Right renal cortex interstitium (tissue), 3 donors: Measurements from ENCODE around the gene ANKRD42. TPM values are rescaled to one million over a fixed set of nuclear protein-coding genes. Genes with fewer than 3 reads are reported as not detected.

Experiments
- DNase-seq, 3 donors: peaks; one replicate each; pipeline ENCODE4 v3.0.0-alpha.2; 2013; ENCODE audit warnings: low read depth in 3 of 3, low spot score in 2 of 3
- polyA plus RNA-seq, 3 donors: library from polyadenylated mRNA; unstranded; fragments of 120-200 nt; gene quantifications; one replicate each; pipeline ENCODE4 v1.2.1, GENCODE V29; 2013; ENCODE audit not compliant: insufficient read length in 3 of 3

The ANKRD42 gene
- 10 to 100 TPM; 18.1 to 22.1 (median 21.1) TPM for polyA plus RNA-seq

- peak; percentile 91 to 94 (median 93) for DNase-seq
Observed at GRCh38 chr11:83193315-83194280, at the start of gene ANKRD42. Gene ANKRD42 (plus strand): TSS chr11:83193712. CDS start chr11:83194671, 959 bp downstream.

- DNase-seq: no peak
Observed at GRCh38 chr11:83147895-83148294, 45.6 kb upstream of the ANKRD42 start.

DNA sequence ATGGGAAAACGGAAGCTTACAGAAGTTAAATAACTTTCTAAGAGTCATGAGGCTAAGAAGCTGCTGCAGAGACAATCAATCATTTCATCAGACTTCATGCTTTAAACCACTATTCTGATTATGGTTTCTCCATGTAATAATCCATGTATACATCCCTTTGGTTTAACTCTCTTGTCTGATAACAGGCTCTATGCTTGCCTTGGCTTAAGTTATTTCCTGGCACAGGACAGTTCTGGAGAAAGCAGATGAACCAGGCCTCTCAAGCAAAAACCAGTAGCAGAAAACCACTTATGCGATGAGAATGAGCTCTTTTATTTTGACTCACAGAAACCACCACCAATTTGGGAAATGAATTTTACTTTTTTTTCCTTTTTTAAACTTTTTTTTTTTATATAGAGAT lies 43.1 kb upstream of the ANKRD42 start:
- DNase-seq: no peak

- DNase-seq: no peak
Observed at GRCh38 chr11:83151274-83151977, 42.1 kb upstream of the ANKRD42 start.

- no peak for DNase-seq
Observed at GRCh38 chr11:83152264-83152663, 41.2 kb upstream of the ANKRD42 start.

GRCh38 chr11:83153764-83154163 lies 39.7 kb upstream of the ANKRD42 start:
- no peak for DNase-seq

DNA sequence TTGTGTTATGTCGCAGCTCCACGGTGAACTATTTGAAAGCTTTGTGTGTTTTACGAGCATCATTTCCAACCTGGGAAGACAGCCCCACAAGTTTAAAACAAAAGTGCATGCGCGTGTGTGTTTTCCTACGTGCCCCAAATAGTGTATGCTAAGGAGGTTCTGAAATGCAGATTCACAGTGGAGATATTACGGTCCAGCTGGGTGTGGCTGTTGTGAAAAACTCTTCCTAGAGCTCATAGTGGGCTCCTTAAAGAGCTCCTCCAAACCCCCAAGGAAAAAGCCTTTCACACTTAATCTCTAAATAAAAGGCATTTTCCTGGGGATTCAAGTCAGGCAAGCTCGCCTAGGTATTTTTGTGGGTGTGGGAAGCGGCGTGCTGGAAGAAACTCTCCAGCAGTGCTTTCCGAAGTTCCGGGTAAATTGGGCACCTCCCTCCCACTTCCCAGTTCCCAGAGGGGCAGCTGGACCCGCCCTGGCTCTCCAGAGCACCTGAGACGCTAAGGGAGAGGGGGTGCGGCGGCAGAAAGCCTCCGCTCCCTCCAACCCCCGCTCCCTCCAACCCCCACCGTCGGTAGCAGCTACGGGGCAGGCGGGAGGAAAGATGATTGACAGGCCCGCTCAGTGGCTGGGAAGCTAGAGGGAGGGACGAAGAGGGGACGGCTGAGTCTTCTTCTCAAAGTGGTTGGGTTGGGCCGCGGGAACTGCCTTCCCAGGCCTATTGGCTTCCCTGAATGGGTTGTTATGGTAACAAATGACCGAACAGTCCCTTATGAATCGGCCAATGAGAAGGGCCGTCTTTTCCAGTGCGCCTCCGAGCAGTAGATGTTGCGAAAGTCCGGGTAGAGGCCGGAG lies 37.1 kb upstream of the ANKRD42 start:
- DNase-seq: peak; percentile 99

GRCh38 chr11:83156996-83157593 lies 36.4 kb upstream of the ANKRD42 start, which contains the start of gene PCF11:
Gene PCF11 (plus strand): TSS chr11:83157131. CDS start chr11:83157440, 309 bp downstream.
- no peak for DNase-seq

DNA sequence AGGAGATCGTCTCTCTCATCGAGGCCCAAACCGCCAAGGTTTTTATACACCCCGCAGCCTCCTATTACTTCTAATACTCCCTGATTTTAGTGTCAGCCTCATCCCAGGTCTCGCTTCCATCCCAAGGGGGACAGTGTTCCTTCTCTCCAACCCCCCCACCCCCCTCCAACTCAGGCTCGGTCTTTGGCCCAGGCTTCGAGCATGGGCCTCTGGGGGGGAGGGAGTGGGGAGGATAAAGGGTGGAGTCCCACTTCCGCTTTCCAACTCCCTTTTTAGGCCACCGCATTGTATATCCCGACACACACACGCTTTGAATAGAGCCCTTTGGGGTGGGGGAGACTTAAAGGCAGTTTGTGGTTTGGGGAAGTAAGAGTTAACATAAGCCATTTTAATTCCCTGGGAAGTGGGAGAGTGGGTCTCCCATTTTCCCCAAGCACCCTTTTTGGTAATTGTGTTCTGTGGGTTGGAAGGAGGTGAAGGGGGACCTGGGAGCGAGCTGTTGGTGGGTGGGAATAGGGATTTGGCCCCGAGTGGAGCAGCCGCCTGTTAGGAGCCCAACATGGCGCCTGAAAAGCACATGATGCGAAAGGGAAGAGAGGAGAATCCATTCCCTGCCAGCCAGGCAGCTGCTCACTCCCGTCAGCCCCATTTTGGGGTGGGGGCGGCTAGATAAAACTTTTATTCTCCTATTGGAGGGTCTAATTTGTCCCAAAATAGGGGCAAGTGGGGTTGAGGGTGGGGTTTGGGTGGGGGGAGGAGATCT lies 35.7 kb upstream of the ANKRD42 start:
- peak; percentile 46 to 57 (median 51) for DNase-seq

GRCh38 chr11:83158357-83158786 lies 35.1 kb upstream of the ANKRD42 start:
- peak in 1 of 3 donors; percentile 15 for DNase-seq

GRCh38 chr11:83158965-83159901 lies 34.3 kb upstream of the ANKRD42 start:
- no peak for DNase-seq

- no peak for DNase-seq
Observed at GRCh38 chr11:83159902-83160865, 33.3 kb upstream of the ANKRD42 start.

GRCh38 chr11:83161610-83162199 lies 31.8 kb upstream of the ANKRD42 start:
- DNase-seq: no peak

GRCh38 chr11:83162377-83162776 lies 31.1 kb upstream of the ANKRD42 start:
- no peak for DNase-seq

DNA sequence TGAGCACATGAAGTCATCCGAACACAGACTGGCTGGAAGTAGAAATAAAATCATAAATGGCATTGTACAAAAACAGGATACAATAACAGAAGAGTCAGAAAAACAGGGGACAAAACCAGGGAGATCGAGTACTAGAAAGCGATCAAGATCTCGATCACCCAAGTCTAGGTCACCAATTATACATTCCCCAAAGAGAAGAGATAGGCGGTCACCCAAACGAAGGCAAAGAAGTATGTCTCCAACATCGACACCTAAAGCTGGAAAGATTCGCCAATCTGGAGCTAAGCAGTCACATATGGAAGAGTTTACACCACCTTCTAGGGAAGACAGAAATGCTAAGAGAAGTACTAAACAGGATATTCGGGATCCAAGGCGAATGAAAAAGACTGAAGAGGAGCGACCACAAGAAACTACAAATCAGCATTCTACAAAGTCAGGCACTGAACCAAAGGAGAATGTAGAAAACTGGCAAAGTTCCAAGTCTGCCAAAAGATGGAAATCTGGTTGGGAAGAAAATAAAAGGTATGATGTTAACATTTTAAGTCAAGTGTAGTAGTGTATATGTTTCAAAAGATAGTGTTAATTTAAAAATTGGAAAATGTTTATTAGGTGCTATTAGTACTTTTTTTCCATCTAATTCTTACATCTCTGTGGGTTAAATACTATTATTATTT lies 27.2 kb upstream of the ANKRD42 start:
- no peak for DNase-seq

- DNase-seq: no peak
Observed at GRCh38 chr11:83168756-83169155, 24.8 kb upstream of the ANKRD42 start.
